ENCODE data around the gene TBL1X. TPM values are rescaled to one million over a fixed set of nuclear protein-coding genes. Genes with fewer than 3 reads are reported as not detected.
A peak's percentile ranks its signal among the peaks of the same experiment; 100 is the strongest.

TBL1X gene
- total and polyA plus RNA-seq, 10 of the 15 experiments (the other 5 are each of a cell fraction or from before 2014, with no cell fraction given) = 4.4 to 26.3 (median 10.6) TPM

GRCh38 chrX:9747644-9748043 lies 282.8 kb downstream of the TBL1X start:
- in situ Hi-C loops (cut with MboI) = no loop called here

More at GRCh38 chrX:9747644-9748043, 282.8 kb downstream of the TBL1X start:
- DNase-seq (ENCODE audit: low read depth, low spot score) = no peak
- RAD21 ChIA-PET (ENCODE audit: unreplicated experiment) = no interaction called here
- Histone ChIP-seq H2AFZ (ENCODE audit: control insufficient read depth, low read depth, low read length) (no peak overlapping the region), H3K79me2 (ENCODE audit: control insufficient read depth, insufficient read depth, low read length) (no peaks in the 10 kb centered on the region), H3K9ac (ENCODE audit: control insufficient read depth, insufficient read depth, low read length) (no peak overlapping the region), H3K27me3 (replicated peaks in 1 of 2; ENCODE audit: control insufficient read depth in 2 of 2, insufficient read depth in 2 of 2, low read length in 1 of 2) (no peaks in the 10 kb centered on the region), H3K36me3 (ENCODE audit: control insufficient read depth in 2 of 2, insufficient read depth in 2 of 2, low read length in 1 of 2) (no peaks in the 10 kb centered on the region), H4K20me1 (ENCODE audit: control insufficient read depth, insufficient read depth) (no peaks in the 10 kb centered on the region), H3K27ac (ENCODE audit: control insufficient read depth, insufficient read depth) (no peak overlapping the region), H3K4me3 (no peak overlapping the region), H3K9me3 (replicated peaks; ENCODE audit: control insufficient read depth, insufficient read depth, low read length) (no peaks in the 10 kb centered on the region; the same call in 2 of the 3 replicates), H3K4me2 (ENCODE audit: control insufficient read depth, insufficient read depth) (no peak overlapping the region), H3K4me1 (ENCODE audit: control insufficient read depth, insufficient read depth, low read length) (no peaks in the 10 kb centered on the region)
- POLR2A ChIA-PET = no interaction called here
- WGBS (ENCODE audit: insufficient coverage, insufficient replicate concordance, low lambda C conversion rate, missing lambda C conversion rate) = 54% methylated on average over 4 of the region's 4 CpGs
- no peak for ATAC-seq
- TF ChIP-seq SMARCA5 (IDR thresholded peaks at IDR 0.05) (no peak), ZBTB40 (IDR thresholded peaks at IDR 0.05; ENCODE audit: borderline replicate concordance) (peak; percentile 59), BCL3 (IDR thresholded peaks at IDR 0.05; ENCODE audit: borderline replicate concordance, insufficient read depth, low read depth, low read length, poor library complexity, severe bottlenecking) (no peak), NFIC (IDR thresholded peaks at IDR 0.05; ENCODE audit: low read depth, low read length) (no peak), HCFC1 (IDR thresholded peaks at IDR 0.05; ENCODE audit: low read length) (no peak), SPI1 (IDR thresholded peaks at IDR 0.05; ENCODE audit: borderline replicate concordance, insufficient read depth, low read depth, low read length) (no peak)
- SMC1A ChIA-PET (ENCODE audit: uncharacterized antibody, unreplicated experiment) = no interaction called here
- intact Hi-C loops (cut with micrococcal nuclease; ENCODE audit: unreplicated experiment) = loop anchor here (10.0 kb wide), 1 partner anchor 197 kb away; no protein-coding TSS in a partner anchor
- FAIRE-seq = no peak
- CTCF ChIA-PET = no interaction called here
- BruUV-seq (replicated peaks) = no TSS peak

All from GM12878 (cell line).